ENCODE data around the gene MCOLN2.
"Not testable (repeated sequence)": the region's sequence is repeated elsewhere in the genome, so short reads cannot be mapped to it uniquely, and the experiment has no call there.

MCOLN2 gene

DNA sequence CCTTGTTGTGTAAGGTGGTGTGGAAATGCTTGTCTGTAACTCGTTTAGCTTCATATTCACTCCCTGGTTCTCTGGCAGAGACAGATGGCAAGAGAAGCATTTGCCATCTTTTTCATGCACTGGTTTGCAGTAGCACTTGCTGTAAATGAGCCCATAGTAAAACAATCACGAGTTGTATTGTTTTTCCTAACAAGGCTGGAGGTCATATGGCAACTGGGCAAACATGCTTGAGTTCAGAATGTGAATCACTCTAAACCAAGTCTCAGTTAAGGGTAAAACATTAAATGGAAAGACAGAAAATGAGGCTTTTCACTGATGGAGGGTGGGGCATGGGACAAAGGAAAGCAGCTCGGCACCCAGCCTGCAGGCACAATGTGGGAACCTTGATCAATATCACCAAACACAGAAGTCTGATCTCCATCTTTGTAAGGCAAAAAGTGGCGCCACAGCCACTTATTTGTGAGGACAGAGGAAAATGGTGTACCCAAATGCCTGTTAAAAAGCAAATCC is 77.4 kb downstream of the MCOLN2 start:
- H3K4me3 ChIP-seq (ENCODE audit: low read depth, low read length), result no peak overlapping the region
- TF ChIP-seq, protein P1, sequence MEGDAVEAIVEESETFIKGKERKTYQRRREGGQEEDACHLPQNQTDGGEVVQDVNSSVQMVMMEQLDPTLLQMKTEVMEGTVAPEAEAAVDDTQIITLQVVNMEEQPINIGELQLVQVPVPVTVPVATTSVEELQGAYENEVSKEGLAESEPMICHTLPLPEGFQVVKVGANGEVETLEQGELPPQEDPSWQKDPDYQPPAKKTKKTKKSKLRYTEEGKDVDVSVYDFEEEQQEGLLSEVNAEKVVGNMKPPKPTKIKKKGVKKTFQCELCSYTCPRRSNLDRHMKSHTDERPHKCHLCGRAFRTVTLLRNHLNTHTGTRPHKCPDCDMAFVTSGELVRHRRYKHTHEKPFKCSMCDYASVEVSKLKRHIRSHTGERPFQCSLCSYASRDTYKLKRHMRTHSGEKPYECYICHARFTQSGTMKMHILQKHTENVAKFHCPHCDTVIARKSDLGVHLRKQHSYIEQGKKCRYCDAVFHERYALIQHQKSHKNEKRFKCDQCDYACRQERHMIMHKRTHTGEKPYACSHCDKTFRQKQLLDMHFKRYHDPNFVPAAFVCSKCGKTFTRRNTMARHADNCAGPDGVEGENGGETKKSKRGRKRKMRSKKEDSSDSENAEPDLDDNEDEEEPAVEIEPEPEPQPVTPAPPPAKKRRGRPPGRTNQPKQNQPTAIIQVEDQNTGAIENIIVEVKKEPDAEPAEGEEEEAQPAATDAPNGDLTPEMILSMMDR (IDR thresholded peaks at IDR 0.05; ENCODE audit: insufficient read depth, low read depth, low read length, missing control alignments), result no peak
- no peak for DNase-seq (ENCODE audit: low read depth)

DNA sequence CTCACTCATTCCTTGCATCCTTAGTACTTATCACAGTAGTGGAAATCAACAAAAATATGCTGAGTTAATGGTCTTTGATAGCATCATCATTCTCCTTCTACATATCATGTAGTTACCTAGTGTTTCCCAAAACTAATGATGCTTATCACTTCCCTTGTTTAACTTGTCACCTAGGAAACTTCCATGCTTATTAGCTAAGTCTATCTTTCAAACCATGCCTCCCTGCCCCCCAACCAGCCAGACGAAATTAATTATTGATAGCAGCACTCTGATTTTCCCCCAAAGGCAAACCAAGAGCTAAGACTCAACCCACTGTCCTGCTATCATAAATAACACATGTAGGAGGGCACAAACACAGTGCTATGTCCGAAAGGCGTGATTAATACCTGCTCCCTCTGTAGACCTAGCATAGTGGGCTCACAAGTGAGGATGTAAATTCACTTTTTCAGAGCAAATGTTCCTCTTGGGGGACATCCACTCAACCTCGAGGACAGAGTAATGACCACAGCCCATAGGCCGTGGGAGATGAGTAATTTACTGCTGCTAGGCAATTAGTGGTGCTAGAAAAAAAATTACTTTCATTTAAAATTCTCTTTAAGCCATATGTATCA is 78.1 kb downstream of the MCOLN2 start:
- no peak overlapping the region for H3K4me3 ChIP-seq (ENCODE audit: low read depth, low read length)
- no peak for DNase-seq (ENCODE audit: low read depth)
- TF ChIP-seq, protein P1 (IDR thresholded peaks at IDR 0.05; ENCODE audit: insufficient read depth, low read depth, low read length, missing control alignments), result no peak

DNA sequence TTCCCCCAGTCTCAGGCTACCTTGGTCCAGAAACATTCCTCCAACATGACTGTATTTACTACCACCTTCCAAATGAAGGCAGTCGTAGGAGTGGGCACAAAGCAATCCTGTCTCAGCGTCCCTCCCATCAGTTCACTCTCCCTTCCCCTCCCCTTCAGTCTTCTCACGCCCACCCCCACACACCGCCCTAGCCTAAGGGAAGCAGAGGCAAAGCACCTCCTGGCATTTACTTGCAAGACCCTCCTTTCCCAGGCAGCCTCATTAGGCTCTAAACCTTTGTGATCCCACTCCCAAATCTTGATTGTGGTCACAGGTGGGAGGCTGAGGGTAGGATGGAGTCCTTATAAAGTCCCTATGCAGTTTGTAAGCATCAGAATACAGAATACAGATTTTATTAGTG is 80.0 kb downstream of the MCOLN2 start:
- H3K4me3 ChIP-seq (ENCODE audit: low read depth, low read length), result no peak overlapping the region
- no peak for DNase-seq (ENCODE audit: low read depth)
- TF ChIP-seq, protein P1 (IDR thresholded peaks at IDR 0.05; ENCODE audit: insufficient read depth, low read depth, low read length, missing control alignments), result no peak

DNA sequence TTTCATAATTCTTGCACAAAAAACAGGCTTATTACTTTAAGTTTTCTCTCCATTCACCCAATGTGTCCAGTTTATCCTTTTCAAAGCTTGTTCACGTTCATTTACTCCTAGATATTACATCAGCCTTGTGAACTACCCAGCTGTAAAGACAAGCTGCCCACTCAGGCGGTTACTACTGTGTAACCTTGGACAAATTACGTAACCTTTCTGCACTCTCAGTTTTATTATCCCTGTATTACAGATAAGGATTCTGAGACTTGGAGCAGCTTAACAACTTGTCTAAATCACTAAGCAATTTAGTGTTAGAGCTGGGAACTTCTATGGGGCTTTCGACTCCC is 83.4 kb downstream of the MCOLN2 start:
- TF ChIP-seq, protein P1 (IDR thresholded peaks at IDR 0.05; ENCODE audit: insufficient read depth, low read depth, low read length, missing control alignments), result no peak
- DNase-seq (ENCODE audit: low read depth), result no peak
- no peak overlapping the region for H3K4me3 ChIP-seq (ENCODE audit: low read depth, low read length)

DNA sequence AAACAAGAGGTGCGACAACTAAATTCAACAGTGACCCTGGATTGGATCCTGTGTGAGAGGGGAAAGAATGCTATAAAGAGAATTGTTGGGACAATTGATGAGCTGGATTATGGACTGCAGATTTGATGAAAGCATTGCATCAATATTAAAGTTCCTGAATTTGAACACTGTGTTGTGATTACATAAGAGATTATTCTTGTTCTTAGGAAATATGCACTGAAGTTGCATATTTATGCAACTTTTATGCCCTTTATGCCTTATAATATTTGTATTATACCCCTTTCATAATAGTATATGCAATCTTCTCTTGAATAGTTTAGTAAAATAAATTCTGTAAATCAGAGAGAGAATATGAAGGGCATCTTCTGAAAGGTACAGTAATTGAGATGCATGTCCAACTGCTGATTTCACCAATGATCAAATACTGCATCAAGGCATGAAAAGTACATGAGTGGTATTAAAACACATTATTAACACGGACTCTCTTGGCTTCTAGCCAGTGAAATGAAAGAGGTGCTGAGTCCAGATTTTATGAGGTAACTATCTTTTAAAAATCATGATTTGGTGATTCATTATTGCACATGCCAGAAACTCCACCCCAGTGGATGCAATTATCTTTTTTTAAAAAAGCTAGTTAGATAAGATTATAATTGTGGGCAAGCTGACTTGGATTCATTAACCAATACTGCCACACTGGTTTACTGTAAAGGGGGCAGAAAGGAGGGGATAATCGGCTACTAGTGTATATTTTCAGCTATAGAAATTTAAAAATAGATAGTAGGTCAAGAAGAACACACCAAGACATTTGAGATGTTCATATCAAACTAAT is 84.0 kb downstream of the MCOLN2 start:
- no peak overlapping the region for H3K4me3 ChIP-seq (ENCODE audit: low read depth, low read length)
- TF ChIP-seq, protein P1 (IDR thresholded peaks at IDR 0.05; ENCODE audit: insufficient read depth, low read depth, low read length, missing control alignments), result no peak
- no peak for DNase-seq (ENCODE audit: low read depth)

DNA sequence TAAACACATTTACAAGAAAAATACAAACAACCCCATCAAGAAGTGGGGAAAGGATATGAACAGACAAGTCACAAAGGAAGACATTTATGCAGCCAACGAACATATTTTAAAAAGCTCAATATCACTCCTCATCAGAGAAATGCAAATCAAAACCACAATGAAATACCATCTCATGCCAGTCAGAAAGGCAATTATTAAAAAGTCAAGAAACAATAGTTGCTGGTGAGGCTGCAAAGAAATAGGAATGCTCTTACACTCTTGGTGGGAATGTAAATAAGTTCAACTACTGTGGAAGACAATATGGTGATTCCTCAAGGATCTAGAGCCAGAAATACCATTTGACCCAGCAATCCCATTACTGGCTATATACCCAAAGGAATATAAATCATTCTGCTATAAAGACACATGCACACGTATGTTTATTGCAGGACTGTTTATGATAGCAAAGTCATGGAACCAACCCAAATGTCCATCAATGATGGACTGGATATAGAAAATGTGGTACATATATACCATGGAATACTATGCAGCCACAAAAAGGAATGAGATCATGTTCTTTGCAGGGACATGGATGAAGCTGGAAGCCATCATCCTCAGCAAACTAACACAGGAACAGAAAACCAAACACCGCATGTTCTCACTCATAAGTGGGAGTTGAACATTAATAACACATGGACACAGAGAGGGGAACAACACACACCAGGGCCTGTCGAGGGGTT is 88.0 kb downstream of the MCOLN2 start:
- H3K4me3 ChIP-seq (ENCODE audit: low read depth, low read length); DNase-seq (ENCODE audit: low read depth): not testable (repeated sequence)

All from GM12865 (cell line).